GM23248 (cell line): ENCODE data around the gene LPA. TPM values are rescaled to one million over a fixed set of nuclear protein-coding genes. Genes with fewer than 3 reads are reported as not detected.
"Not testable (repeated sequence)": the region's sequence is repeated elsewhere in the genome, so short reads cannot be mapped to it uniquely, and the experiment has no call there.

Experiments
- DNase-seq: peaks from one replicate; pipeline ENCODE4 v3.0.0-alpha.2; 2015
- H2AFZ ChIP-seq: fragments of 200-600 bp; sonication (generic); 2 replicates; pipeline ENCODE4 v1.6.1; 2016; ENCODE audit warnings: antibody characterized with exemption
- H3F3A ChIP-seq: fragments of 200-600 bp; sonication (generic); 2 replicates; pipeline ENCODE4 v1.6.1; 2016; ENCODE audit warnings: mild to moderate bottlenecking, antibody characterized with exemption, mixed run types; ENCODE audit not compliant: insufficient read depth
- H3K27ac ChIP-seq: fragments of 200-600 bp; sonication (generic); 2 replicates; pipeline ENCODE4 v1.5.1; 2016; ENCODE audit warnings: mild to moderate bottlenecking
- H3K27me3 ChIP-seq: fragments of 200-600 bp; sonication (generic); replicated peaks from 2 replicates; pipeline ENCODE4 v1.6.1; 2016; ENCODE audit warnings: mild to moderate bottlenecking; ENCODE audit not compliant: insufficient read depth
- H3K36me3 ChIP-seq: fragments of 200-600 bp; sonication (generic); 2 replicates; pipeline ENCODE4 v1.6.1; 2016; ENCODE audit warnings: low read depth, mild to moderate bottlenecking
- H3K4me1 ChIP-seq: fragments of 200-600 bp; sonication (generic); 2 replicates; pipeline ENCODE4 v1.6.1; 2016; ENCODE audit warnings: mild to moderate bottlenecking; ENCODE audit not compliant: insufficient read depth
- H3K4me2 ChIP-seq: fragments of 200-600 bp; sonication (generic); one replicate; pipeline ENCODE4 v1.6.1; 2016; ENCODE audit warnings: mild to moderate bottlenecking; ENCODE audit not compliant: unreplicated experiment
- H3K4me3 ChIP-seq: fragments of 200-600 bp; sonication (generic); 2 replicates; pipeline ENCODE4 v1.5.1; 2016; ENCODE audit warnings: mild to moderate bottlenecking
- H3K79me2 ChIP-seq: fragments of 200-600 bp; sonication (generic); 2 replicates; pipeline ENCODE4 v1.6.1; 2016; ENCODE audit warnings: mild to moderate bottlenecking; ENCODE audit not compliant: insufficient read depth
- H3K9ac ChIP-seq: fragments of 200-600 bp; sonication (generic); 2 replicates; pipeline ENCODE4 v1.6.1; 2016; ENCODE audit warnings: mild to moderate bottlenecking
- H3K9me2 ChIP-seq: fragments of 200-600 bp; sonication (generic); 2 replicates; pipeline ENCODE4 v1.6.1; 2016; ENCODE audit warnings: mixed run types, mild to moderate bottlenecking, moderate library complexity; ENCODE audit not compliant: insufficient read depth
- H3K9me3 ChIP-seq: fragments of 200-600 bp; sonication (generic); one replicate; pipeline ENCODE4 v1.6.1; 2017; ENCODE audit warnings: low read depth
- H4K20me1 ChIP-seq: fragments of 200-600 bp; sonication (generic); 2 replicates; pipeline ENCODE4 v1.6.0; 2016; ENCODE audit not compliant: insufficient read depth
- EZH2 ChIP-seq: fragments of 200-600 bp; sonication (generic); IDR thresholded peaks from 2 replicates; pipeline ENCODE4 v1.6.1; 2018; ENCODE audit warnings: antibody characterized with exemption, mild to moderate bottlenecking; ENCODE audit not compliant: insufficient read depth, poor library complexity, severe bottlenecking
- EZH2phosphoT487 ChIP-seq: fragments of 200-600 bp; sonication (generic); IDR thresholded peaks from 2 replicates; pipeline ENCODE4 v1.6.1; 2018; ENCODE audit warnings: antibody characterized with exemption, moderate library complexity, mild to moderate bottlenecking, low read depth; ENCODE audit not compliant: insufficient read depth
- WGBS, 2 experiments: methylation state at CpG; one replicate each; pipeline ENCODE4 v1.1.6; 2015 to 2017; ENCODE audit warnings: low lambda C conversion rate in 2 of 2, low coverage in 1 of 2; ENCODE audit errors: missing lambda C conversion rate in 2 of 2; 5-methylcytosine and 5-hydroxymethylcytosine counted together
- in situ Hi-C: fragments of 300-500 bp; cut with MboI; formaldehyde crosslinking; loops from 2 replicates; pipeline ENCODE4 v1.15.0; 2020
- polyA plus RNA-seq: library from polyadenylated mRNA; unstranded; fragments of >200 nt; fragmentation: Nextera tagmentation; extraction: Ambion mirVana; gene quantifications from 2 replicates; pipeline ENCODE4 v1.2.1, GENCODE V29; 2016
- total RNA-seq: library from RNA; depleted of rRNA; stranded (reverse); fragments of >200 nt; shearing (Covaris generic); gene quantifications from 2 replicates; pipeline ENCODE4 v1.2.3, GENCODE V29; 2014

LPA gene
- total and polyA plus RNA-seq, 2 experiments from 2014 or later = not detected

GRCh38 chr6:160531826-160532225 lies 132.2 kb downstream of the LPA start:
- Histone ChIP-seq H2AFZ (no peak overlapping the region), H3K27me3 (no peaks in the 10 kb centered on the region), H3K4me3 (no peak overlapping the region), H3K9me2 (no peaks in the 10 kb centered on the region), H3K27ac (no peak overlapping the region), H3K36me3 (no peaks in the 10 kb centered on the region), H3K4me1 (no peaks in the 10 kb centered on the region), H3K9me3 (no peaks in the 10 kb centered on the region), H3F3A (no peaks in the 10 kb centered on the region), H3K4me2 (no peak overlapping the region), H3K9ac (no peak overlapping the region), H4K20me1 (no peaks in the 10 kb centered on the region), H3K79me2 (no peaks in the 10 kb centered on the region)
- WGBS, 2 experiments = 29 to 47% methylated on average over 2 of the region's 2 CpGs
- in situ Hi-C loops = no loop called here
- no peak for TF ChIP-seq EZH2
- DNase-seq = no peak

GRCh38 chr6:160529524-160529923 lies 134.6 kb downstream of the LPA start:
- H3K36me3 ChIP-seq, H3K9me2 ChIP-seq, H3K4me1 ChIP-seq, H3K27ac ChIP-seq, H3K9ac ChIP-seq, H2AFZ ChIP-seq, H3K4me2 ChIP-seq, DNase-seq, H4K20me1 ChIP-seq, H3F3A ChIP-seq, H3K4me3 ChIP-seq, in situ Hi-C loops, H3K27me3 ChIP-seq, H3K9me3 ChIP-seq, H3K79me2 ChIP-seq: not testable (repeated sequence)
- WGBS, 2 experiments = 45 to 52% methylated on average over 5 of the region's 5 CpGs

DNA sequence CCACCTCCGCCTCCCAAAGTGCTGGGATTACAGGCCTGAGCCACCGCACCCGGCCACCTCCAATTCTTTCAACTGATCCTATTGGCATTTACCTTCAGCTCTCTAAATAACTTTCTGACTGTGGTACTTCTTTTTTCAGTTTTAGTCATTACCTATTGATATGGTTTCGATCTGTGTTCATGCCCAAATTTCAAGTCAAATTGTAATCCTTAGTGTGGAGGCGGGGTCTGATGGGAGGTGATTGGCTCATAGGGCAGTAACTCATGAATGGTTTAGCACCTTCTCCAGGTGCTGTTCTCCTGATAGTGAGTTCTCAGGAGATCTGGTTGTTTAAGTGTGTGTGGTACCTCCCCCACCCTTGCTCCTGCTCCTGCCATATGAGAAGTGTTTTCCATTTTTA lies 140.9 kb downstream of the LPA start:
- 89 to 94% methylated on average over 5 of the region's 5 CpGs for WGBS, 2 experiments
- H3K27me3 ChIP-seq = no peaks in the 10 kb centered on the region
- no peak overlapping the region for H3K27ac ChIP-seq
- H3K79me2 ChIP-seq = no peaks in the 10 kb centered on the region
- no peaks in the 10 kb centered on the region for H3F3A ChIP-seq
- in situ Hi-C loops = loop anchor here (25.0 kb wide), 1 partner anchor 839 kb away; no protein-coding TSS in a partner anchor
- no peak for DNase-seq
- no peaks in the 10 kb centered on the region for H3K36me3 ChIP-seq
- no peak overlapping the region for H2AFZ ChIP-seq
- H4K20me1 ChIP-seq = no peaks in the 10 kb centered on the region
- no peaks in the 10 kb centered on the region for H3K9me2 ChIP-seq
- no peak overlapping the region for H3K4me2 ChIP-seq
- TF ChIP-seq EZH2phosphoT487 (no peak), EZH2 (no peak)
- H3K4me3 ChIP-seq = no peak overlapping the region
- no peaks in the 10 kb centered on the region for H3K9me3 ChIP-seq
- no peak overlapping the region for H3K9ac ChIP-seq
- H3K4me1 ChIP-seq = no peaks in the 10 kb centered on the region

- DNase-seq = peak; percentile 79
- no peaks in the 10 kb centered on the region for H3K27me3 ChIP-seq
- no peak overlapping the region for H3K27ac ChIP-seq
Observed at GRCh38 chr6:160520043-160520904, 143.8 kb downstream of the LPA start.

More at GRCh38 chr6:160520043-160520904, 143.8 kb downstream of the LPA start:
- H3K79me2 ChIP-seq = no peaks in the 10 kb centered on the region
- in situ Hi-C loops = loop anchor here (25.0 kb wide), 1 partner anchor 842 kb away; no protein-coding TSS in a partner anchor
- 1% methylated on average over 49 to 51 of the region's 73 CpGs for WGBS, 2 experiments
- H3K36me3 ChIP-seq = no peaks in the 10 kb centered on the region
- H3F3A ChIP-seq = no peaks in the 10 kb centered on the region
- peak overlapping the region; percentile 77 for H3K9ac ChIP-seq
- no peak for TF ChIP-seq EZH2
- no peak for TF ChIP-seq EZH2phosphoT487
- no peaks in the 10 kb centered on the region for H3K9me2 ChIP-seq
- no peaks in the 10 kb centered on the region for H3K9me3 ChIP-seq
- H2AFZ ChIP-seq = peak overlapping the region; percentile 86
- H3K4me1 ChIP-seq = no peaks in the 10 kb centered on the region
- H3K4me3 ChIP-seq = peak overlapping the region; percentile 79
- peak overlapping the region; percentile 59 for H3K4me2 ChIP-seq
- no peaks in the 10 kb centered on the region for H4K20me1 ChIP-seq
